Hepatic stellate cell (primary cell): ENCODE measurements around the gene OGFOD3.
"Not testable (repeated sequence)": the region's sequence is repeated elsewhere in the genome, so short reads cannot be mapped to it uniquely, and the experiment has no call there.

Experiments
- DNase-seq: peaks from one replicate; pipeline ENCODE4 v3.0.0; 2011; ENCODE audit warnings: low spot score

OGFOD3 gene

DNA sequence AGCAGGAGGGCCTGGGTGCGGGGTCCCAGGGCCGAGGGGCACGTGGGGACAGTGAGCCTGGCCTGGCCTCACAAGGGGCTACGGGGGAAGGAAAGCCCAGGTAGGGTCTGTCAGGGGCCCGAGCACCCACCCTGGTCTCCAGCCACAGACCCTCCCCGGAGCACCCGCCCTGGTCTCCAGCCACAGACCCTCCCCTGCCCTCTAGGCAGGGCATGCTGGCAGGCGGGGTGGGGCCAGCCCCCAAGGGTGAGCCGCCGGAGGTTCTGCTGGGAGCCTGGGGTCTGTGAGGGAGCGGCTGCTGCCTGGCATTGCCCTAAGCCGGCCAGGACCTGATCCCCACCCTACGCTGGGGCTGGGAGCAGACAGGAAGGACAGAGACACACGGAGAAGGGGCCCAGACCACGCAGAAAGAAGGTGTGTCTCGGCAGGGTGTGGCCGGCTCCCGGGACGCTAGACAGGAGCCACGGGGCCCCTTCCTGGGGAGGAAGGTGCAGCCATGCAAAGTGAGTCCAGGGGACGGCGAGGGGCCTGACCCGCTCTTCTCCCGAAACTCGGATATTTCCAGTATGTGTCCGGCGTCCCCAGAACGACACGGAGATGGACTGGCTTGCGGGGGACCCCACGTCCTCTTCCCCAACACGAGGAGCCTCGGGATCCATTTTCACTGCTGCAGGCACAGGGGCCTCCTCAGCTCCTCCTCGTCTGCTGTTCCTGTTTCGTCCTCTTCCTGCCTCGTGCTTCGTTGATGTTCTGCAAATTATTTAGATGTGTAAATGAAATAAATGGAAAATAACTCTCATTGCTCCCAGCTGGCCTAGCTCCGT is 31.3 kb downstream of the OGFOD3 start:
- DNase-seq = no peak

GRCh38 chr17:82386255-82386831 is 32.0 kb downstream of the OGFOD3 start:
- no peak for DNase-seq

GRCh38 chr17:82385559-82386254 is 32.7 kb downstream of the OGFOD3 start:
- DNase-seq = no peak

DNA sequence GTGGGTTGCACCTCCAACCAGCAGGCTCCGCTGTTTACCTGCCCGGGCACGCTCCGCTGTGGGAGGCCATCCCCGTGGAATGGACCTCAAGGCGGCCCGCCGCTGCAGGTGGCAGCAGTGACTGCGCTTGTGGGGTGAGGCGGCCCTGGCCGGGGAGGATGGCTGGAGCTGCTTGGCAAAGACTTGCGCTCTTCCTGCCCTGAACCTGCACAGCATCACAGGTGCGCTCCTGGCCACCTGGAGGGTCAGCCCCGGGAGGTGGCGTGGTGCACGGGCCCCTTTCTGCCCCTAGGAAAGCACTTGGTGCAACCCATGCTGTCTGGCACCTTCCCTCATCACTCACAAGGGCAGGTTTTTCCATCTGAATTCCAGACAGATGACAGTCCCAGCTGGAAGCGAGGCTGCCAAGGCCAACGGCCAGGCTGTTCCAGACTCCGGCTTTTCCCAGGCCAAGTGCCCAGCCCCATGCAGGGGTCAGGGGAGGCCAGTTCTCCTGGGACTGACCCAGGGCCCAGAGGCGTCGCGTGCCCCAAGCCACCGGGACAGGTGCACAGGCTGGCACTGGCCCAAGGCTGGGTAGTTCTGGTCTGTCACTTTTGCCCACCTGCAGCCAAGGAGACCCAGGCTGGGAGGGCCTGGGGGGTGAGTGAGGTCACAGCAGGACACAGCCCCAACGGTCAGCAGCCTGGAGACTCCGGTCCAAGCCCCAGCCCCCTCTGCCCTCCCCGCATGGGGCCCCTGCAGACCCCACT is 33.5 kb downstream of the OGFOD3 start:
- peak; percentile 77 for DNase-seq

- no peak for DNase-seq
Observed at GRCh38 chr17:82384051-82384729, 34.2 kb downstream of the OGFOD3 start.

DNA sequence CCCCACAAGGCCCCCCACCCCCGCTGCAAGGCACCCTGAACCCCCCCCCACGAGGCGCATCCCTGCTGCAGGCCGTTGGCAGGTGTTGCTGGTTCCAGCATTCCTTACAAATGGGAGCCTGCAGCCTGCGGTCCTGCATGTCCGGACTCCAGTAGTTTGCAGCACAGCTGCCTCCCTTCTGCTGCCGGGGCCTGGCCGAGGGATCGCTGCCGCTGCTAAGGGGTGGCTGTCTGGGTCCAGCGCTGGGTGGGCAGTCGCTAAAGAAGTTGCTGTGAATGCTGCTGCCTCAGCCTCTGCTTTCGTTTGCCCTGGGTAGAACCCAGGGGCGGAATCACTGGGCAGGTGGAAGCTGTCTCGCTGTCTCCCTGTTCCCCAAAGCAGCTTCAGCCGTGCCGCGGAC is 35.0 kb downstream of the OGFOD3 start:
- DNase-seq = no peak

DNA sequence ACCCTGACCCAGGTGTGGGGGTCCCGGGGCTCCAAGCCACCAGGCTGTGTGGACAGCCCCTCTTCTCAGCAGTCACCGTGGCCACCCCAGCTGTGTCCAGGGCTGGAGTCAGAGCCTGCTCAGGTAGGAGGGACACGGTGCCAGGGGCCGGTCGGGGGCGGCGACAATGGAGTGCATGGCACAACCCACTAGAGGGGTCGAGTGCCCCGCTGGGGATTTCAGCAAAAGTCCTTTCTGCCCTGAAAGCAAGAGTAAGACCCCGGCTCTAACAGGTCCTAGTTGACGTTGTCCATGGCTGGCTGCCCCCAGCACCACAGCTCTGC is 35.5 kb downstream of the OGFOD3 start:
- no peak for DNase-seq

- not testable (repeated sequence) for DNase-seq
Observed at GRCh38 chr17:82382220-82382932, 36.0 kb downstream of the OGFOD3 start.

GRCh38 chr17:82381703-82382009 is 36.7 kb downstream of the OGFOD3 start:
- not testable (repeated sequence) for DNase-seq

DNA sequence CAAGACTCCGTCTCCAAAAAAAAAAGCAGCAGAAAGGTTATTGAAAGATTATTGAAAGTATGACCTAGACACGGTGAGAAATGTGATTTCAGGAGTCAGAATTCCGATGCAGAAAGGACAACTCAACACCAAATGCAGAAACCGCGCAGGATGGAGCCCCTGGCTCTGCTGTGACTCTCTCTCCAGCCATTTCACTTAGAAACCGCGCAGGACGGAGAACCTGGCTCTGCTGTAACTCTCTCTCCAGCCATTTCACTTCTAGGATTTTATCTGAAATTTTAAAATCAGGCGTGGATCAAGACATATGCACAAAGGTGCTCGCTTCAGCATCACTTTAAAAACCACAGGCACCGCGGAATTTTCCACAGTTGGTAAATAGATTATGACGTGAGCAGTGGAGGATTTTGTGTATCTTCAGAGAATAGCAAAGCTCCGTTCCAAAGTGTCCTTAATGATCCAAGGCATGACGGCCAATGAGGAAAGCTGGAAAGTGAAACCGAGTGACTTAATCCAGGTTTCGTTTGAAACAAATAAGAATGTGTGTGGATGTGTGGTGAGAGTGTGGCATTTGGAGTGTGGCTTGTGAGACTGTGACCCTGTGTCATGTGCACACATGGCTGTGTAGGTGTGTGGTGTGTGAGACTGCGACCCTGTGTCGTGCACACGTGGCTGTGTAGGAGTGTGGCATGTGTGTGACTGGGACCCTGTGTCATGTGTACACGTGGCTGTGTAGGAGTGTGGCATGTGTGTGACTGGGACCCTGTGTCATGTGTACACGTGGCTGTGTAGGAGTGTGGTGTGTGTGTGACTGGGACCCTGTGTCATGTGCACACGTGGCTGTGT is 37.3 kb downstream of the OGFOD3 start:
- DNase-seq = no peak

DNA sequence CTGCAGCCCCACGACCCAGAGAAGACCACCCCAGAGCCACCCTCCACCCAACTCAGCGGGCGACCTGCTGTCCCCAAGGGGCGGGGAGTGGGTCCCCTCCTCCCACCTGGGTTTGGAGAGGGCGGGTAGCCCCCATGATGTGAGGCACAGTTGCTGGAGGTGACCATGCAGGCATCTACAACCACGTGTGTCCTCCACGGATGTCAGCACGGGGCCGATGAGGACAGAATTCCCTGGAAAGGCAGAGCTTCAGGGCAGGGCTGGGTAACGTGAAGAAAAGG is 39.7 kb downstream of the OGFOD3 start:
- DNase-seq = no peak

- DNase-seq = no peak
Observed at GRCh38 chr17:82377924-82378740, 40.3 kb downstream of the OGFOD3 start.

GRCh38 chr17:82377294-82377693 is 41.1 kb downstream of the OGFOD3 start:
- not testable (repeated sequence) for DNase-seq

GRCh38 chr17:82376042-82376730 is 42.2 kb downstream of the OGFOD3 start:
- no peak for DNase-seq

DNA sequence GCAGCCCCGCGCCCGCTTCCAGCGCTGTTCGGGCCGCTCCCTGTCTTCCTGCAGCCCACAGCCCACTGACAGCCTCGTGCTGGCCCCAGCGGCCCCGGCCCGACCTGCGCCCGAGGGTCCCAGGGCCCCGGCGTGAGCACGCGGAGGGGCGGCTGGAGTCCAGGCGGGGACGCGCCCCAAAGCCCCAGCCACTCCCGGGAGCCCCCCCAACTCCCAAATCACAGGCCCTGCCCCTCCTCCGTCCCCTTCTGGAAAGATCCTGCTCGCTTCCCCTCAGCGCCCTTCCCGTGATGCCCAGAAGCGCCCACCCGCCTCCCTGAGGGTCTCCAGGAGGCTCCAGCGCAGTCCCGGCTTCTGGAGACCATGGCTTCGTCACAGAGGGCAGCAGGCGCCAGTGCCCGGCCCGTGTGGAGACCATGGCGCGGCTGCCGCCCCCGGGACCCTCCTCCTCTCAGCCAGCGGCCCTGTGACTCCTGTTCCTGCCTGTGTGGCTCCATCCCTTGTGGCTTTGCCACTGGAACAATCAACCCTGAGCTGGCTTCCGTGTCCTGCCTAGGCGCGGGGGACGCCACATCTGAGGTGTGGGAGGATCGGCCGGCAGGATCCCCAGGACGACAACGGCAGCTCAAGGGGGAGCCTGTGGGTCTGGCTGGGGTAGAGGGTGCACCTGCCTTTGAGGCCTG is 42.9 kb downstream of the OGFOD3 start:
- DNase-seq = no peak

DNA sequence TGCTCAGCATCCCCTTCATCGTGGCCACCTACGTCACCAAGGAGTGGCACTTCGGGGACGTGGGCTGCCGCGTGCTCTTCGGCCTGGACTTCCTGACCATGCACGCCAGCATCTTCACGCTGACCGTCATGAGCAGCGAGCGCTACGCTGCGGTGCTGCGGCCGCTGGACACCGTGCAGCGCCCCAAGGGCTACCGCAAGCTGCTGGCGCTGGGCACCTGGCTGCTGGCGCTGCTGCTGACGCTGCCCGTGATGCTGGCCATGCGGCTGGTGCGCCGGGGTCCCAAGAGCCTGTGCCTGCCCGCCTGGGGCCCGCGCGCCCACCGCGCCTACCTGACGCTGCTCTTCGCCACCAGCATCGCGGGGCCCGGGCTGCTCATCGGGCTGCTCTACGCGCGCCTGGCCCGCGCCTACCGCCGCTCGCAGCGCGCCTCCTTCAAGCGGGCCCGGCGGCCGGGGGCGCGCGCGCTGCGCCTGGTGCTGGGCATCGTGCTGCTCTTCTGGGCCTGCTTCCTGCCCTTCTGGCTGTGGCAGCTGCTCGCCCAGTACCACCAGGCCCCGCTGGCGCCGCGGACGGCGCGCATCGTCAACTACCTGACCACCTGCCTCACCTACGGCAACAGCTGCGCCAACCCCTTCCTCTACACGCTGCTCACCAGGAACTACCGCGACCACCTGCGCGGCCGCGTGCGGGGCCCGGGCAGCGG is 43.6 kb downstream of the OGFOD3 start:
- DNase-seq = no peak

DNA sequence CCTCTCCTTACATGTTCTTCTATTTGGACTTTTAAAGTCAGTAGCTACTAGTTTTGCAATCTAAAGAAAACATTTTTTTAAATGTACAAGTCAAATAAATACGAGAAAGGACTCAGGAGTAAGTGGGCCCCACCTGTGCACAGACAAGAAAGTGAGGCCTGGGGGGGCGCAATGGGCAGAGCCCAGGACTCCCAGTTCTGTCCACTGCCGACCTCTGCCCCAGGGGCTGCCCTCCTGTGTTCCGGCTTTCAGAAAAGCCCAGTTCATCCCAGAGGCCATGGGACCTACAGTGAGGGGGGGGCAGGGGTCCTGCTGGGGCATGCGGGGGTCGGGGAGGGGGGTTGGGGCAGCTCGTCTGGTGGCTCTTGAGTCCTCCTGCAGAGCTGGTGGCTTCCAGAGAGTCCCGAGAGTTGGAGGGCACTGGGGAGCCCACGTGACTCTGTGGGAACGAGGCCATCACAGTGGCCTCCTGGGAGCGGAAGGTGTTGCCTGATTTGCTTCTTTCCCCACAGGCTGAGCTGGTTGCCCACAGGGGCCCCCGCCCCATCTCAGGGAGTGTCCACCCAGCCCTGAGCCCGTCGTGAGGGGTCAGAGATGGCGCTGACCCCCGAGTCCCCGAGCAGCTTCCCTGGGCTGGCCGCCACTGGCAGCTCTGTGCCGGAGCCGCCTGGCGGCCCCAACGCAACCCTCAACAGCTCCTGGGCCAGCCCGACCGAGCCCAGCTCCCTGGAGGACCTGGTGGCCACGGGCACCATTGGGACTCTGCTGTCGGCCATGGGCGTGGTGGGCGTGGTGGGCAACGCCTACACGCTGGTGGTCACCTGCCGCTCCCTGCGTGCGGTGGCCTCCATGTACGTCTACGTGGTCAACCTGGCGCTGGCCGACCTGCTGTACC is 44.4 kb downstream of the OGFOD3 start:
- DNase-seq = no peak
